Body of pancreas (tissue), 4 donors: ENCODE results near the gene CCDC9.

ENCODE experiments used
- CTCF ChIP-seq, 7 experiments: fragments of 450-650 bp in 4 of 7; fragments of 200-600 bp in 3 of 7; sonication (generic) in 3 of 7; IDR thresholded peaks; one replicate each; pipeline ENCODE4 v1.5.1; 2016 to 2019; ENCODE audit warnings: antibody characterized with exemption in 7 of 7
- POLR2A ChIP-seq, 3 donors: fragments of 450-650 bp; IDR thresholded peaks; one replicate each; pipeline ENCODE4 v1.6.1; 2016; ENCODE audit warnings: antibody characterized with exemption in 3 of 3, mild to moderate bottlenecking in 2 of 3

- TF ChIP-seq CTCF (IDR thresholded peaks at IDR 0.05) (no peak), POLR2A (IDR thresholded peaks at IDR 0.05) (no peak)
Observed at GRCh38 chr19:47240556-47240955, 15.8 kb upstream of the CCDC9 start.
